HG03095 (cell line): Measurements from ENCODE around the gene EXOC3L4.

ENCODE experiments used
- ATAC-seq: cut with Tn5 transposase; IDR thresholded peaks from one replicate; pipeline ENCODE4 v1.9.1; 2021; ENCODE audit warnings: moderate library complexity; ENCODE audit not compliant: unreplicated experiment

Gene EXOC3L4

GRCh38 chr14:103089386-103090335 lies 4.9 kb upstream of the EXOC3L4 start:
- ATAC-seq = no peak

DNA sequence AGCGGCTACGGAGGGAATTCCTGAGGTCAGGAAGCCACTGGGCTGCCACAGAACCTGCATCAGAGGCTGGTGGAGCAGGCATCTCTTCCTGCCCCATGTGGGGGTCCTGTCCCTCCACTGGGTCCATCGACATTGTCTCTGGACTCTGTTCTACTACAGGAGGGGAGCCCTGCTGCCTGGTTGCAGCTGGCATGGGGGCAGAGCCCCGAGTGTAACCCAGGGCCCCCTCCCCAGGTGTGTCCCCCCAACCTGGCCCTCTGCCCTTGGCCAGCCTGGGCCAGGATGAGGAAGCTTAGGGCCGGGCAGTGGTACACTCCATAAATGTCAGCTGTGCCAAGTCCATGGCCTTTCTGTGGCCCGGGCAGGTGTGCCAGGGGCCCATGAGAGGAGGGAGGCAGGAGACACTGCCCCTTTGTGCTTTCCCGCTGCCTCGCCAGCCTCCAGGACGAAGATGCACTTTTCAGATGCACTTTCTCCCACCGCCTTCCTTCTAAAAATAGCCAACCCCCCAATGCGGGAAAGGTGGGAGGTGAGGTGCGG lies 4.0 kb upstream of the EXOC3L4 start:
- no peak for ATAC-seq

GRCh38 chr14:103091041-103091882 lies 3.3 kb upstream of the EXOC3L4 start:
- no peak for ATAC-seq

DNA sequence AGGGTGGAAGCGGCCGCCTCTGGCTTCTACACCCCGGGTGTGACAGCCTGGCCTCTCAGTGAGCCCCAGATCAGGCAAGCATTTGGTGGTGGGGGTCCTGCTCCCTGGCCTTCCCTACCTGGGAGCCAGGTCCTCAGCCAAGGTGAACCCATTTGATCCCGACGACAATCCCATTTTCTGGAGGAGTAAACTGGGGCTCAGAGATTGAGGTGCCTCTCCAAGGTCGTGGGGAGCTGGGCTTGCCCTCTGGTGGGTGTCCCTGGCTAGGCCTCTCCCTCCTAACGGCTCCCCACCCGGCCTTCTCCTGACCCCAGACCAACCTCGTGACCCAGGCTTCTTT lies 2.7 kb upstream of the EXOC3L4 start:
- no peak for ATAC-seq

DNA sequence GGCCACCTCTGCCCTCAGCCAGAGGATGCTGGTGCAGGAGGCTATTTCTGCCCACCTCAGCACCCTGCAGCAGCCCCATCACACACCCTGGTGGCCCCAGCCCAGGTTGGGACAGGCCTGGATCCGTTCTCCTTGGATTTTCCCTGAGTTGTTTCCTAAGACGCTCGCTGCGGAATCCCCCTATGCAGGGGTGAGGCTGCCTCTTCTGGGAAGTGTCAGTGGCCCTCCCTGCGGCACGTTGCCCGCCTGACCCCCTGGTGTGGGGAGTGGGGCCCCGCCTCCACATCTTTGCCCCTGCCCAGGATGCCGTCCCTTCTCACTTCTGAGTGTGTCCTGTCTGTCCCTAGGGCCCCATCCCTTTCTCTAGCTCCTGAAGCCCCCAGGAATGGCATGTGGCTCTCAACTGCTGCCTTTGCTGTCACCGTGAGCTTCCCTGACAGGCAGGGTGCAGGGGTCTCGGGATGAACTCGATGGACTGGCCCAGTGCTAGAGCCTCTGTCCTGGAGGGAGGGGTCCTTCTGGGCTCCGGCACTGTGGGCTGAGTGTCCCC lies 594 bp upstream of the EXOC3L4 start:
- ATAC-seq = no peak

DNA sequence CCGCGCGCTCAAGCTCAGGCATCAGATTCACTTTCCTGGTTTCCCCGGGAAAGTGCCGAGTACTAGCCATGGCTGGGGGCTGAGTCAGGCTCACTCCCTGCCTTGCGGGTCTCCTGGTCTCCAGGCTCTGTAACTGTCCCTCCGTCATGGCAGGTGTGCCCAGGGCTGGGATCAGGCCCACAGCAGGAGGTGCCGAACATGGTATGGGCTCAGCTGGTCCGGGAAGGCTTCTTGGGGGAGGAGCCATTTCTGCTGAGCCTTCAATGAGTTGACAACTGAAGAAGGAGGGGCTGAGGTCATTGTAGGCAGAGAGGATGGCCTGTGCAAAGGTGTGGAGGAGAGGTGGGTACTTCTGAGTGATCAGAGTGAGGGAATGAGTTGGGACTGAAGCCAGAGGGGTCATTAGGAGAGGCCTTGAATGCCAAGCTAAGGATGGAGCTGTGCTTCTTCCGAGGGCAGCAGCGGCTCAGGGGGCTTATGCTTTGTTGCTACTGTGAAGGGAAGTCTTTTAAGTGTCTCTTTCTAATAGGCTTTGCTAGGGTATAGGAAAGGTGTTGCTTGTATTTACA lies 769 bp downstream of the EXOC3L4 start:
- no peak for ATAC-seq

GRCh38 chr14:103096387-103096786 lies 1.9 kb downstream of the EXOC3L4 start:
- ATAC-seq = no peak

DNA sequence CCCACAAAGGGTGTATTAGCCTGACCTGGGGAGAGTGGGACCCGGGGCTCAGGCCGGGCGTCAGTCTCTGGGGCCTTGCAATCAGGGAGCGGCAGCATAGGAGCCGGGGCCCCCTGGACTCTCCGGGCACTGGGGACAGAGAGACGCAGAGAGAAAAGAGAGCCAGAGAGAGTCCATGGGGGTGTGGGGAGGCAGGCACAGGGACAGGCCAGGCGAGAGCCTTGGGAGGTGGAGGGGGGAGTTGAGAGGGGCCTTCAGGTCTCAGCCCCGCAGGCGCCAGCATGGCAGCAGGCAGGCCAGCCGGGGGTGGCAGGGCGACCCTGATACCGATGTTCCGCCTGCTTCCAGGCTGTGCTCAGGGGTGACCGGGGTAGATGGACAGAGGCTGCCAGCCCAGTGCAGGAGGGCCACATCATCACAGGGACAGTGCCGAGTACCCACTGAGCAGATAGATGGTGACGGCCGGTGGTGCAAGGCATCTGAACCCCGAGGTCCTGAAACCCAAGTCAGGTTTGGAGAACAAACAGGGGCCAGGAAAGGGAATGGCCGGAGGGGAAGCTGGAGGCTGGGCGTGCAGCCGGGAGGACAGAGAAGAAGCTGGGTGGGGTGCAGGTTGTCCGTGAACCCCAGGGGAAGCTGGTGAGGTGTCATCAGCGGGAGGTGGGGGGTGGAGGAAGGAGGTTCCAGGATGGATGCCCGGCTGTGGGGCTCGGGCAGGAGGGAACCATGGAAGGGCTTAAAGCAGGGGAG lies 2.9 kb downstream of the EXOC3L4 start:
- ATAC-seq = no peak

- ATAC-seq = no peak
Measured at GRCh38 chr14:103097994-103098957, 3.8 kb downstream of the EXOC3L4 start.

DNA sequence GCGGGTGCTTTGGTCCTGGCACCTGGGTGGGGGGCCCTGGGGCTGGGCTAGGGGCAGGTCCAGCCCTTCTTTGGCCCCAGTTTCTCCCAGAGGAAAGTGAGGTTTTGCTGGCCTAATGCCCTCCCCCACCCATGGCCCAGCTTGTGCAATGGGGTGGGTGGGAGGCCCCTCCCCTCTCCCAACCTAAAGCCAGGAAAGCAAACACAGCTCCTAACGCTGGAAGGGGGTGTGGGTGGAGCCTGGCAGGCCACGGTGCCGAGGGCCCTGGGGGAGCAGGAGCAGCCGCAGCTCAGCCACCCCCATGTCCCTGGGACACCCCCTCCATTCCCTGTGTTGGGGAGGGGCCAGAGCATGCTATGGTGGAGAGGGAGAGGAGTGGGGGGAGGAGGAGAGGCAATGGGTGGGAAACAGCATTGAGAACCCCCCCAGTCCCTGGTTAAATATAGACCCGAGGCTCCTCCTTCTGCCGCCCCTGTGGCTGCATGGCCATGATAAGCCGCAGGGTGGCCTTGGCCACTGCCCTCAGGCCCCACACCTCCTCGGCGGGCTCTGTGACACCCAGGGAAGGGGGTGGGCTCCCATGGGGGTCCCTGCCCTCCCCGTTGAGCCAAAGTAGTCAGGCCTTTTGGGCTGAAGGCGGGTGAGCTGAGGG lies 4.7 kb downstream of the EXOC3L4 start:
- no peak for ATAC-seq

- no peak for ATAC-seq
Measured at GRCh38 chr14:103099733-103100280, 5.3 kb downstream of the EXOC3L4 start.

DNA sequence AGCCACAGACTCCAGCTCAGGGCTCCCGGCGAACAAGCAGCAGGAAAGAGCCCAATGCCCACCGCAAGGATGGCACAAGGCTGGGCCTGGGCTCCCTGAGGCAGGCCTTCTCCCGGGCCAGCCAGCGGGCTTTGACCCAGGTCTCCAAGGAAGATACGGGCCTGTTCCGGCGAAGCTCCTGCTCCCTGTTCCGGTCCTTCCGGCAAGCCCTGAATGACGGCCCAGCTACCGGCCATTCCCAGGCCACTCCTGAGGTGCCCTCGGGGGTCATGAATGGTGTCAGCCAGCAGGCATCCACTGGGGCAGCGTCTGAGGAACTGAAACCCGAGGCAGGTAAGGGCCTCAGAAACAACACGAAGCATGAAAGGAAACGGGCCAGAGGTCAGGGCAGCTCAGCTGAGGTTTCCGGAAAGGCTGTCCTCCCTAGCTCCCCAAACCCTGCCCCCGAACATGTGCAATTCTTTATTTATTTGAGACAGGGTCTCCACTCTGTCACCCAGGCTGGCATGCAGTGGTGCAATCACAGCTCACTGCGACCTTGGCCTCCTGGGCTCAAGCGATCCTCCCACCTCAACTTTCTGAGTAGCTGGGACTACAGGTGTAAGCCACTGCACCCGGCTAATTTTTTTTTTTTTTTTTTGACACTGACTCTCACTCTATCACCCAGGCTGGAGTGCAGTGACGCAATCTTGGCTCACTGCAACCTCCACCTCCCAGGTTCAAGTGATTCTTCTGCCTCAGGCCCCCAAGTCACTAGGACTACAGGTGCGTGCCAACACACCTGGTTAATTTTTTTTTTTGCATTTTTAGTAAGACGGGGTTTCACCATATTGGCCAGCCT lies 6.0 kb downstream of the EXOC3L4 start:
- peak; percentile 59 for ATAC-seq

- ATAC-seq = no peak
Measured at GRCh38 chr14:103101257-103101962, 6.9 kb downstream of the EXOC3L4 start.

DNA sequence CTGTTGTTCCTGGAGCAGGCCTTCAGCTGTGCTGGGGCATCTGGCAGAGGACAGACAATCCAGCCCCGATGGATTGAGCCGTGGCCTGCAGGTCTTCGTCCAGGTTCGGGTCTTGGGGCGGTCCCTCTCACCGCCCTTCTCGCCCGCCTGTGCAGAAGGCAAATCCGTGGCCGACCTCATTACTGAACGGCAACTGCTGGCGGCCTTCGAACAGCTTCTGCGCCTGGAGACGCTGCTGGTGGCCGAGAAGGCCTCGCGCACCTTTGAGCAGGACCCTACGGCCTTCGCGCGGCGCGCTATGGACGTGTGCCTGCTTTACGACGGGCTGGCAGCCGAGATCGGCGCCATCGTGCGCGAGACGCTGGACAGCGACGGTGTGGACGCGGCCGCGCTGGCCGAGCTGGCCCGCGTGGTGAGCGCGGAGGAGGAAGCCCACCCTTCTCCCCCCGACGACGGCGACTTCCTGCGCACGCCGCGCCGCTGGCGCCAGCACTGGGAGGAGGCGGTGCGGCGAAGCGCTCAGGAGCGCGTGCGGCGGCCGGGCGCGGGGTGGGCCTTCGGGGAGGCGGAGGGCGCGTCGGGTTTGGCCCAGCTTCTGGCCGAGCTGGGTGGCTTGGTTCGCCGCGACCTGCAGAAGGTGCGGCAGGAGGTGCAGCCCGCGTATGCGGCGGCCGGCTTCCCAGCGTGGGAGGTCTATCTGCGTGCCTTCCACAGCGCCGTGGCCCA lies 7.6 kb downstream of the EXOC3L4 start:
- ATAC-seq = no peak

DNA sequence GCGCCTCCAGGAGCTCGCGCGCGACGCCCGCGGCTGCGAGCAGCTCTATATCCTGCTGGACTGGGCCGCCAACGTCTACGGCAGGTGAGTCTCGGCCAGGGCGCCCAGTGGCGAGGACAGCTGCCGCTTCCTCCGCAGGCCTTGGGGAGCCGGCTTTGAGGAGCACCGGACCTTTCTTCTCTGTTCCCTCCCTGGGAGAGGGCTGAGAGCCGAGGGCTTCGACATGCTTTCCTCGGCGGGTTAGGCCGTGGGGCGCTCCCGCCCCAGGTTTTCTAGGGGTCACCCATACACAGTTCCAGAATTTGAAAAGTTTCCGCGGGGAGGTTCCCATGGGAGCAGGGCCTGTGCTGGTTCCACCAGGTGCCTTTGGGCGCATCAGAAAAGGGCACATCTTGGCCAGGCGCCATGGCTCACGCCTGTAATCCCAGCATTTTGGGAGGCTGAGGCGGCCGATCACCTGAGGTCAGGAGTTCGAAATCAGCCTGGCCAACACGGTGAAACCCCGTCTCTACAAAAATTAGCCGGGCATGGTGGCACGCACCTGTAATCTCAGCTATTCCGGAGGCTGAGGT lies 8.2 kb downstream of the EXOC3L4 start:
- no peak for ATAC-seq
